ENCODE data around the gene GPR26. TPM values are rescaled to one million over a fixed set of nuclear protein-coding genes. Genes with fewer than 3 reads are reported as not detected.

GPR26 gene
- total RNA-seq, 1 donor from 2014 or later = 0.14 TPM

DNA sequence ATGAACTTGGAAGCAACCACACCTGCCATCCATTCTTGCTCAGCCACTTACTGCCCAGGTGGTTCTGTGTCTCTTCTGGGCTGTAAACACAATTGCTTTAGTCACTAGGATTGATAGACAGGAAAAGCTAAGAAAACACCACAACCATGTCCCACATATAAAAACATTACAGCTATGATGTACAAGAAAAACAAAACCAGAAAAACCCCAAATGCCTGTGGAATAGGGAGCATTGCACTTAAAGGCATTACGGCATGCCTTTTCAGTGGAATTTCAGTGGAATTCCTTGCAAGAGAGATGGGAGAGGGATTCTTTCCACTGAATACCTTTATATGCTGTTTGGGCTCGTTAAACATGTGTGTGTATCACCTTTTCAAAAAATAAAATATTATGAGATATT lies 44.2 kb upstream of the GPR26 start:
- Mint-ChIP-seq H3K36me3 (no peaks in the 10 kb centered on the region), H3K9me3 (no peaks in the 10 kb centered on the region), H3K27me3 (peaks cover 57% of the 10 kb centered on the region), H3K27ac (no peak overlapping the region), H3K4me1 (ENCODE audit: unreplicated experiment) (no peaks in the 10 kb centered on the region), H3K4me3 (no peak overlapping the region)
- DNase-seq (ENCODE audit: extremely low spot score, unreplicated experiment) = no peak
- TF ChIP-seq, protein P1, sequence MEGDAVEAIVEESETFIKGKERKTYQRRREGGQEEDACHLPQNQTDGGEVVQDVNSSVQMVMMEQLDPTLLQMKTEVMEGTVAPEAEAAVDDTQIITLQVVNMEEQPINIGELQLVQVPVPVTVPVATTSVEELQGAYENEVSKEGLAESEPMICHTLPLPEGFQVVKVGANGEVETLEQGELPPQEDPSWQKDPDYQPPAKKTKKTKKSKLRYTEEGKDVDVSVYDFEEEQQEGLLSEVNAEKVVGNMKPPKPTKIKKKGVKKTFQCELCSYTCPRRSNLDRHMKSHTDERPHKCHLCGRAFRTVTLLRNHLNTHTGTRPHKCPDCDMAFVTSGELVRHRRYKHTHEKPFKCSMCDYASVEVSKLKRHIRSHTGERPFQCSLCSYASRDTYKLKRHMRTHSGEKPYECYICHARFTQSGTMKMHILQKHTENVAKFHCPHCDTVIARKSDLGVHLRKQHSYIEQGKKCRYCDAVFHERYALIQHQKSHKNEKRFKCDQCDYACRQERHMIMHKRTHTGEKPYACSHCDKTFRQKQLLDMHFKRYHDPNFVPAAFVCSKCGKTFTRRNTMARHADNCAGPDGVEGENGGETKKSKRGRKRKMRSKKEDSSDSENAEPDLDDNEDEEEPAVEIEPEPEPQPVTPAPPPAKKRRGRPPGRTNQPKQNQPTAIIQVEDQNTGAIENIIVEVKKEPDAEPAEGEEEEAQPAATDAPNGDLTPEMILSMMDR (conservative IDR thresholded peaks at IDR 0.05) = no peak

DNA sequence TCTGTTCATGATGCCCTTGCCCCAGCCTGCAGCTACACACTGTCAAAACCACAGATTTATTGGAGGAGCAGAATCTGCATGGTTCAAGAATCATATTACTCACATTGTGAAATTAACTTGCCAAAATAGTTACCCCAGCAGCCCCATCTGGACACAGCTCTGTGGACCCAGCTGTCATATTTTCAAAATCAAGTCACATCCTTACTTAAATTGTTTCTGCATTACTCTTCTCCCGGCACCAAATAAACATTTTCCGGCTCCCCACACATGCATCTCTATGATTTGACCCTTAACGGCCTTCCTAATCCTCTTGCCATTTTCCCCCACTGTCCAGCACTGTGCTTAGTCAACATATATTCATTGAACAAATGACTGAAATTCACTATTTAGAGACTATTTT lies 43.8 kb upstream of the GPR26 start:
- Mint-ChIP-seq H3K36me3 (no peaks in the 10 kb centered on the region), H3K4me3 (no peak overlapping the region), H3K9me3 (no peaks in the 10 kb centered on the region), H3K27ac (no peak overlapping the region), H3K27me3 (peaks cover 60% of the 10 kb centered on the region), H3K4me1 (ENCODE audit: unreplicated experiment) (no peaks in the 10 kb centered on the region)
- DNase-seq (ENCODE audit: extremely low spot score, unreplicated experiment) = no peak
- TF ChIP-seq, protein P1 (conservative IDR thresholded peaks at IDR 0.05) = no peak

DNA sequence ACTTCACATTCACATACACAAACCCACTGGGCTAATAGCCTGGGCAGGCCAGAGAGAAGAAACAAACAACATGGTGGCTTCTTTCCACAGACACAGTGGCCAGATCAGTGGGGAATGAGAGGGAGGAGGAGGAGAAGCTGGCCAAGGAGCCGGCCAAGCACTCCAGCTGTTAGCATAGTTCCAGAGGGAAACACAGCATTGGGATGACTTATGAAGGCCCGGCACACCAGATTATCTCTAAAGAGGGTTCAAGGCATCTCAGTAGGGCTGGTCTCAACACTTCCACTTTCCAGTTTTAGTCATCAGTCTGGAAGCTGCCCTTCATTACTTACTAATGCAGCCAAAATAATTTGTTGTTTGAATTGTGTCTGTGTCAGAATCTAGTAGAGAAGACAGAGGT lies 42.1 kb upstream of the GPR26 start:
- TF ChIP-seq, protein P1 (conservative IDR thresholded peaks at IDR 0.05) = no peak
- no peaks in the 10 kb centered on the region for H3K36me3 Mint-ChIP-seq
- H3K9me3 Mint-ChIP-seq = no peaks in the 10 kb centered on the region
- DNase-seq (ENCODE audit: extremely low spot score, unreplicated experiment) = no peak
- H3K27ac Mint-ChIP-seq = no peak overlapping the region
- H3K4me3 Mint-ChIP-seq = no peak overlapping the region
- peaks cover 53% of the 10 kb centered on the region for H3K27me3 Mint-ChIP-seq
- H3K4me1 Mint-ChIP-seq (ENCODE audit: unreplicated experiment) = no peaks in the 10 kb centered on the region

DNA sequence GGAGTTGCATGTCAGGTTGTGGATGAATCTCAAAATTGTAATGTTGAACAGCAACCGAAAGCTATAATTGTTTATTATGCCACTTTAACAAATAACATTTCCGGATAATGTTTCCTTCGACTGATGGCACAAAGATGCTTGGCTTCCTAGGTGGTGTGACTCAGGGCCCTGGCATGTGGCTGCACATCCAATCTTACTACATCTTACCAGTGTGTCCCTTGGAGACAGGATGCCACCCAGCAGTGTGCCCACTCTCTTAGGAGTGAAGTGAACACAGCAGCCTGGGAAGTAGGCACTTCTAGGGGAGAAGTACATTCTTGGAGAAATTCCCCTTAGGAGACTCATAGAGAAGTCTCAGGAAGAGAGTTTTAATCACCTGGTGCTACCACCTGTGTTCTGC lies 33.0 kb upstream of the GPR26 start:
- Mint-ChIP-seq H3K9me3 (no peaks in the 10 kb centered on the region), H3K27me3 (peaks cover 49% of the 10 kb centered on the region), H3K4me3 (no peak overlapping the region), H3K36me3 (no peaks in the 10 kb centered on the region), H3K4me1 (ENCODE audit: unreplicated experiment) (no peaks in the 10 kb centered on the region), H3K27ac (no peak overlapping the region)
- TF ChIP-seq, protein P1 (conservative IDR thresholded peaks at IDR 0.05) = no peak
- no peak for DNase-seq (ENCODE audit: extremely low spot score, unreplicated experiment)

DNA sequence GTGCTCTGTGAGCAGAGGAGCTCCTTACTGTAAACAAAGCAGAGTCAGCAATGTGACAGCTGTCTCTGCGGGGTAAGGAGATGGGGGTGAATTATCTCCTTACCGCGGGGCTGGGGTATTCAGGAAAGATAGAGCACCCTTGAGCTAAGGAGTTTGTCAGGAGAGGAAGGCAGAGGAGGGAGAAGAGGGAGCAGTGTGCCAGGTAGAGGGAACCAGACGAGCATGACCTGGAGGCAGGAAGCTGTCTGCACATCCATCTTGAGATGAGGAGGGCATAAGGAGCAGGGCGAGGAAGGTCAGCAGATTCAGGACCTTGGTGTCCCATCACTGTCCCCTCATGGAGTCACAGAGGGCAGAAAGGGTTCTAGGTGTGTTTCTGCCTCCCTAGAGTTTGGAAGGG lies 32.5 kb upstream of the GPR26 start:
- Mint-ChIP-seq H3K36me3 (no peaks in the 10 kb centered on the region), H3K9me3 (no peaks in the 10 kb centered on the region), H3K4me1 (ENCODE audit: unreplicated experiment) (no peaks in the 10 kb centered on the region), H3K27me3 (peaks cover 50% of the 10 kb centered on the region), H3K27ac (no peak overlapping the region), H3K4me3 (no peak overlapping the region)
- TF ChIP-seq, protein P1 (conservative IDR thresholded peaks at IDR 0.05) = no peak
- DNase-seq (ENCODE audit: extremely low spot score, unreplicated experiment) = no peak

DNA sequence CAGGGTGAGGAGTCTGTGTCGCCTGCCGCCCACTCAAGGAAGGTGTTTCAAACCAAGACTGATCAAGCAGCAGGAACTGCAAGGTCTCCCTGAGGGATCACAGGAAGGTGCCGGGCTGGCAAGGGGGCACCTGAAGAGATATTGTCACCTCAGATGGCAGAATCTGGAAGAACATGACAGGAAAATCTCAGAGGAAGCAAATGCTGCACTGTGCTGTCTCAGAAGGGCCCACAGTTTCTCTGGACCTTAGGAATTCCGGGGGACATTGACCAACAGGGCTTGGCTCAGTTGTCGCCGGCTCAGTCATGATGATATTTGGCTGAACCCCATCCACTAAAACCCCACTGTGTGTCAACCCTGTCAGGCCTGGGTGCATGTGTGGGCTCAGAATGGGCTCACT lies 31.9 kb upstream of the GPR26 start:
- TF ChIP-seq, protein P1 (conservative IDR thresholded peaks at IDR 0.05) = no peak
- Mint-ChIP-seq H3K4me3 (no peak overlapping the region), H3K36me3 (no peaks in the 10 kb centered on the region), H3K9me3 (no peaks in the 10 kb centered on the region), H3K27me3 (peaks cover 55% of the 10 kb centered on the region), H3K27ac (no peak overlapping the region), H3K4me1 (ENCODE audit: unreplicated experiment) (no peaks in the 10 kb centered on the region)
- DNase-seq (ENCODE audit: extremely low spot score, unreplicated experiment) = no peak
